GM21447 (cell line): ENCODE measurements around the gene ECE1.
A peak's percentile ranks its signal among the peaks of the same experiment; 100 is the strongest.
"Not testable (repeated sequence)": the region's sequence is repeated elsewhere in the genome, so short reads cannot be mapped to it uniquely, and the experiment has no call there.

ENCODE experiments used
- ATAC-seq: cut with Tn5 transposase; IDR thresholded peaks from one replicate; pipeline ENCODE4 v1.9.1; 2021; ENCODE audit not compliant: unreplicated experiment

The ECE1 gene

DNA sequence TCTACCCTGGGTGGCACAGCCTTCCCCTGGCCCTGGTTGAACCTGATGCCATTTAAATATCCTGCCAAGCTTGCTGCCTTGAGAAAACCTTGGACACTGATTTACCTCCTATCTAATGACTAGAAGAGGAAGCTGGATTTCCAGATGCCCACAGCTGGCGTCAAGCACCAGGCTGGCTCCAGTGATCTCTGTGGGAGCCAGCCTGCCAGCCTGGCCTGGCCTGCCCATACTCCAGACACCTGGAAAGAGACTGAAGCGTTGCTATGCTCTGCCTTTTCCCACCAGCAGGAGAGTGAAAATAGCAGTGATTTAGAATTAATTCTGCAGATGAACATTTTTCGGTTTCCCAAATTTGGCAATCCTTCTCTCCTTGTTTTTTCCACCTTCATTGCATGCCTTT, 102.0 kb downstream of the ECE1 start:
- no peak for ATAC-seq

GRCh38 chr1:21185221-21185731, 105.0 kb downstream of the ECE1 start:
- no peak for ATAC-seq

DNA sequence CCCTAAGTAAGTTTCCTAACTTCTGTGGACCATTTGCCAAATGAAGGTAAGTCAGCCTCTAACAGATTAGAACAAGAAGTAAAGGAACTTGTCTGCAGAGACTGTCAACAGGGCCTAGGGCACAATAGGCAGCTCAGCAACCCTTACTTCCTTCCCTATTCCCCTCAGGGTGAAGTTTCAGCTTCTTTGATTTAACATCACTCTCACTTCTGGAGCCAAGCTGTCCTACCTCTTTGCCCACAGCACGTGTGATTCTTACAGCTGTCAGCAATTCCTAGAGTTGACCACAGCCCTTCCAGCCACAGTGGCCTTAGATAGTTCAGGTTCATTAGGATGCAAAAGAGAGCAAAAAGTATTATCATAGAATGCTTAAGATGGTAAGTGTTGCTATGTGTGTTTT, 106.0 kb downstream of the ECE1 start:
- no peak for ATAC-seq

- no peak for ATAC-seq
Measured at GRCh38 chr1:21182181-21182731, 108.0 kb downstream of the ECE1 start.

GRCh38 chr1:21178271-21178670, 112.0 kb downstream of the ECE1 start:
- not testable (repeated sequence) for ATAC-seq

DNA sequence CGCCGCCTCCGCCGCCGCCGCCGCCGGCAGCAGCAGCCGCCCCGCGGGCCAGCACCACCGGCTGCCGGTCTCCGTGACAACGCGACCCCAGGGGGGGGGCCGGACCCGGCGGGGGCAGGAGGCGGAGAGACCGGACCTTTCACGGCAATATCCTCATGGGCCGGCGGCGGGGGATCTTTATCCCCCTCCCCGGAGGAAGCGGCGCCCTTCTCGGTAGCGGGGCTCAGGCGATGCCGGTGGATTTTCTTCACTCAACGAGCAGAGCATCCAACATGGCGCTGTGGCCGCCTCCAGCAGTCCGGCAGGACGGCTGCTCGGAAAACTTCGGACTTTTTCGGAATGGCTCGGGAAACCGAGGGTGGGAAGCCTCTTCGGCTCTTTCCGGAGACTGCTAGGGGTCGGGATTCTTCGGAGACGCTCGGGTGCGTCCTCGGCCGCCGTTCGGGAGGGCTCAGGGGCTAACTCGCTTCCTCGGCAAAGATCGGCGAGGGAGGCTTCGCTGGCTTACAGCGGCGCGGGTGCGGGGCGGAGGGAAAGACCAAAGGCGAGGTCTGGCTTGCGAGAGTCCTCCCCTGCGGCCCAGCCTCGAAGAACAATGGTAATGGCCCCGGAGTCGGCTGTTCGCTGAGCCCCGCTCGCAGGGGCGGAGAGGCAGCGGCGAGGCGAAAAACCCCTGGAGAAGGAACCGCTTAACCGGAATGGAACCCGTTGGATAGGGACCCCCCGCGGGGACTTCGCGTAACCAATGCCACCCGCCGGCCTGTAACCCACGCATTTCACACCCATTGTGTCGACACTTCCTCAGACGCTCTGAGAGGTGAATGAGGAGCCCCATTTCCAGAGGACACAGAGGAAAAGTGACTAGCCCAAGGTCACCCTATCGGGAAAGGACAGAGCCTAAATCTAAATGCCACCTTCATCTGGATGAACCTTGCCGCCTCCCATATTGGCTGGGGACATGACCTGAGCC, 113.4 kb downstream of the ECE1 start, which contains the start of gene EIF4G3:
Gene EIF4G3 (minus strand): TSS at position 312 of the 970 bp plus-strand sequence. CDS start 174,155 bp downstream, outside the sequence.
- peak; percentile 84 for ATAC-seq

GRCh38 chr1:21175670-21176581, 114.3 kb downstream of the ECE1 start:
- peak; percentile 23 for ATAC-seq

- no peak for ATAC-seq
Measured at GRCh38 chr1:21175324-21175669, 115.0 kb downstream of the ECE1 start.

GRCh38 chr1:21174654-21175323, 115.5 kb downstream of the ECE1 start:
- ATAC-seq: no peak

GRCh38 chr1:21174230-21174629, 116.0 kb downstream of the ECE1 start:
- ATAC-seq: no peak

- ATAC-seq: not testable (repeated sequence)
Measured at GRCh38 chr1:21173096-21173495, 117.2 kb downstream of the ECE1 start.

GRCh38 chr1:21170837-21171236, 119.4 kb downstream of the ECE1 start:
- not testable (repeated sequence) for ATAC-seq

DNA sequence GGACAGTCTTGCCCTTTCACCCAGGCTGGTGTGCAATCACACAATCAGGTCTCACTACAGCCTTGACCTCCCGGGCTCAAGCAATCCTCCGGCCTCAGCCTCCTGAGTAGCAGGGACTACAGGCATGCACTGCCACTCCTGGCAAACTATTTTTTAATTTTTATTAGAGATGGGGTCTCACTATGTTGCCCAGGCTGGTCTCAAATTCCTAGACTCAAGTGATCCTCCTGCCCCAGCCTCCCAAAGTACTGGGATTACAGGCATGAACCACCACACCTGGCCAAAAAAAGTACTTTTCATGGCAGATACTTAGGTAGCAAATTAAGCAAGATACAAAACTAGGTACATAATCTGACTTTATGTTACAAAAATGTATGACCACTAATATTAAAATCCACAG, 121.8 kb downstream of the ECE1 start:
- no peak for ATAC-seq
